Breast epithelium (tissue), 3 donors: ENCODE data around the gene ANTXRL.

Experiments
- POLR2A ChIP-seq: fragments of 450-650 bp; IDR thresholded peaks from one replicate; pipeline ENCODE4 v1.6.1; 2016; ENCODE audit warnings: antibody characterized with exemption, mild to moderate bottlenecking, moderate library complexity
- TF ChIP-seq, protein P1 (sequence below), 3 donors: fragments of 450-650 bp; IDR thresholded peaks; one replicate each; pipeline ENCODE4 v1.5.1; 2016 to 2017; ENCODE audit warnings: antibody characterized with exemption in 3 of 3, mild to moderate bottlenecking in 3 of 3, moderate library complexity in 3 of 3

DNA sequence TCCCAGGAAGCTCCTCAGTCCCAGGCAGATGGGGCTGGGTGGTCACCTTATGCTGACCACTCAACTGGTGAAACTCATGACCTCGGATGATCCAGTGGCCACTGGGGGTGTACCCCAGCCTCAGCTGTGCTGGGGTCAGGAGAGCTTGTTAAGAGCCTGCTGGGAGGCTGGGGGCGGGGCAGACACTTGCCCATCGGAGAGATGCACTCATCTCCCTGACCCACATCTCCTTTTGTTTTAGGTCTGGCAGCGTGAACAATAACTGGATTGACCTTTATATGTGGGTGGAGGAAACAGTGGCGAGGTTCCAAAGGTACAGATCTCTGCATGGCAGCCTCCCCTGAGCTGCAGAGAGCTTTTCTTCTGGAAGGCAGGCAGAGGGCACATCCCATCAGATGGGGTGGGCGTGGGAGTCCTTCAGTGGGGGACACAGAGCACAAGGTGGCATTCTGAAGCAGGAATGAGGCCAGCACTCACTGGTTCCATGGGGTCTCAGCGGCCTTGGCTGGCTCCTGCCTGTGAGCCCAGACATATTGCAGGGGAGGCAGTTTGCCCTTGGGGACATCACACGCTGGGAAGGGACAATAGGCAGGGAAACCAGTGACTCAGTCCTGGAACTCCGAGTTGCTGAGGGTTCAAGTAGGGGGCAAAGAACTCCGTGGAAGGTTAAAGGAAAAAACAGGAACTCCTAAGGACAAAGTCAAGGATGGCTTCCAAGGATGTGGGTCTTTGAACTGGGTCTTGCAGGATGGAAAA is 5.2 kb downstream of the ANTXRL start:
- TF ChIP-seq, protein P1, sequence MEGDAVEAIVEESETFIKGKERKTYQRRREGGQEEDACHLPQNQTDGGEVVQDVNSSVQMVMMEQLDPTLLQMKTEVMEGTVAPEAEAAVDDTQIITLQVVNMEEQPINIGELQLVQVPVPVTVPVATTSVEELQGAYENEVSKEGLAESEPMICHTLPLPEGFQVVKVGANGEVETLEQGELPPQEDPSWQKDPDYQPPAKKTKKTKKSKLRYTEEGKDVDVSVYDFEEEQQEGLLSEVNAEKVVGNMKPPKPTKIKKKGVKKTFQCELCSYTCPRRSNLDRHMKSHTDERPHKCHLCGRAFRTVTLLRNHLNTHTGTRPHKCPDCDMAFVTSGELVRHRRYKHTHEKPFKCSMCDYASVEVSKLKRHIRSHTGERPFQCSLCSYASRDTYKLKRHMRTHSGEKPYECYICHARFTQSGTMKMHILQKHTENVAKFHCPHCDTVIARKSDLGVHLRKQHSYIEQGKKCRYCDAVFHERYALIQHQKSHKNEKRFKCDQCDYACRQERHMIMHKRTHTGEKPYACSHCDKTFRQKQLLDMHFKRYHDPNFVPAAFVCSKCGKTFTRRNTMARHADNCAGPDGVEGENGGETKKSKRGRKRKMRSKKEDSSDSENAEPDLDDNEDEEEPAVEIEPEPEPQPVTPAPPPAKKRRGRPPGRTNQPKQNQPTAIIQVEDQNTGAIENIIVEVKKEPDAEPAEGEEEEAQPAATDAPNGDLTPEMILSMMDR (IDR thresholded peaks at IDR 0.05) = no peak
- TF ChIP-seq POLR2A = no peak
